ENCODE measurements around the gene MT1M. TPM values are rescaled to one million over a fixed set of nuclear protein-coding genes. Genes with fewer than 3 reads are reported as not detected.

MT1M gene
- total and polyA plus RNA-seq, 9 donors, result 0.66 to 23.2 (median 7.4) TPM

- Histone ChIP-seq H3K27ac (no peak within 1 kb of the TSS), H3K4me1 (ENCODE audit: insufficient read depth) (no peaks in the 10 kb centered on the region), H3K4me3 (no peak within 1 kb of the TSS), H3K27me3 (no peaks in the 10 kb centered on the region), H3K36me3 (no peaks in the 10 kb centered on the region), H3K9me3 (no peaks in the 10 kb centered on the region)
- intact Hi-C loops (cut with DNase I), result no loop called here
- WGBS, 3 donors, result 57 to 62% (median 61%) methylated on average over 7 of the region's 7 CpGs
- no peak for TF ChIP-seq POLR2A (IDR thresholded peaks at IDR 0.05)
- TF ChIP-seq CTCF (IDR thresholded peaks at IDR 0.05), result no peak
- no peak for TF ChIP-seq EP300 (IDR thresholded peaks at IDR 0.05)
- no peak for DNase-seq
These were observed 19.1 kb downstream of the MT1M start, which contains the start of gene MT1B for GRCh38 chr16:56651586-56651985. Gene MT1B (plus strand): TSS chr16:56651886. CDS start chr16:56651954, 68 bp downstream.

GRCh38 chr16:56652600-56652999 is 20.1 kb downstream of the MT1M start:
- no peaks in the 10 kb centered on the region for H3K4me1 ChIP-seq (ENCODE audit: insufficient read depth)
- no peak for DNase-seq
- WGBS, 3 donors, result 45 to 58% (median 47%) methylated on average over 1 of the region's 1 CpG
- H3K36me3 ChIP-seq, result no peaks in the 10 kb centered on the region
- H3K27me3 ChIP-seq, result no peaks in the 10 kb centered on the region
- no peaks in the 10 kb centered on the region for H3K9me3 ChIP-seq
- H3K4me3 ChIP-seq, result no peak overlapping the region
- no peak overlapping the region for H3K27ac ChIP-seq
- intact Hi-C loops (cut with DNase I), result no loop called here
- no peak for TF ChIP-seq CTCF (IDR thresholded peaks at IDR 0.05)
- no peak for TF ChIP-seq EP300 (IDR thresholded peaks at IDR 0.05)

- H3K9me3 ChIP-seq, result no peaks in the 10 kb centered on the region
- 71 to 81% (median 77%) methylated on average over 7 of the region's 7 CpGs for WGBS, 3 donors
- H3K27ac ChIP-seq, result no peak overlapping the region
- H3K4me1 ChIP-seq (ENCODE audit: insufficient read depth), result no peaks in the 10 kb centered on the region
- H3K4me3 ChIP-seq, result no peak overlapping the region
- no peak for TF ChIP-seq EP300 (IDR thresholded peaks at IDR 0.05)
- no peak for TF ChIP-seq CTCF (IDR thresholded peaks at IDR 0.05)
- no peaks in the 10 kb centered on the region for H3K36me3 ChIP-seq
- no peak for DNase-seq
- intact Hi-C loops (cut with DNase I), result no loop called here
- no peaks in the 10 kb centered on the region for H3K27me3 ChIP-seq
These were observed 20.8 kb downstream of the MT1M start for GRCh38 chr16:56653218-56653617.

GRCh38 chr16:56657555-56658326 is 25.3 kb downstream of the MT1M start, which contains the start of gene MT1F:
Gene MT1F (plus strand): TSS chr16:56657959. CDS start chr16:56658059, 100 bp downstream.
- Histone ChIP-seq H3K9me3 (no peaks in the 10 kb centered on the region), H3K36me3 (no peaks in the 10 kb centered on the region), H3K27me3 (no peaks in the 10 kb centered on the region), H3K4me1 (ENCODE audit: insufficient read depth) (no peaks in the 10 kb centered on the region), H3K27ac (no peak within 1 kb of the TSS), H3K4me3 (peak within 1 kb of the TSS; percentile 35)
- TF ChIP-seq CTCF (IDR thresholded peaks at IDR 0.05) (no peak), EP300 (IDR thresholded peaks at IDR 0.05) (no peak), POLR2A (IDR thresholded peaks at IDR 0.05) (no peak)
- DNase-seq, result peak in 2 of 5 donors; percentile 61 to 62
- intact Hi-C loops (cut with DNase I), result no loop called here
- 2 to 6% (median 3%) methylated on average over 11 to 46 of the region's 46 CpGs for WGBS, 3 donors
